ENCODE results near the gene CTNND2.

DNA sequence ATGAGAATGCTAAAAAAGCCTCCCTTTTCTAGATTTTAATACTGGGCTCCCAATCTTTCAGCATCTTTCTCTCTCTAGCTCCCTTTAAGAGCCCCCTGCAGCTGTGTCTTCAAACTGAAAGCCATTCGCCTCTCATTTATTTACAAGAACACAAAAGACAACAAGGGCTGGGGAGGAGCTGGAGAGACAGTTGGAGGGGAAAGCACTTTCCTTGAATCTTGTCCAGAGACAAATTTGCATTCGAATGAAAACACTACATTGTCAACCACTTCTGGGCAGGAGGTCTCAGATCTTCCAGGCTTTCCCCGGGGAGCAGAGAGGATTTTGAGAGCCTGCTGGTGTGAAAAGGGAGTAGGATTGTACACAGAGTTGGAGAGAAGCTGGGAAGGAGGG lies 518.3 kb downstream of the CTNND2 start:
- TF ChIP-seq, protein P1, sequence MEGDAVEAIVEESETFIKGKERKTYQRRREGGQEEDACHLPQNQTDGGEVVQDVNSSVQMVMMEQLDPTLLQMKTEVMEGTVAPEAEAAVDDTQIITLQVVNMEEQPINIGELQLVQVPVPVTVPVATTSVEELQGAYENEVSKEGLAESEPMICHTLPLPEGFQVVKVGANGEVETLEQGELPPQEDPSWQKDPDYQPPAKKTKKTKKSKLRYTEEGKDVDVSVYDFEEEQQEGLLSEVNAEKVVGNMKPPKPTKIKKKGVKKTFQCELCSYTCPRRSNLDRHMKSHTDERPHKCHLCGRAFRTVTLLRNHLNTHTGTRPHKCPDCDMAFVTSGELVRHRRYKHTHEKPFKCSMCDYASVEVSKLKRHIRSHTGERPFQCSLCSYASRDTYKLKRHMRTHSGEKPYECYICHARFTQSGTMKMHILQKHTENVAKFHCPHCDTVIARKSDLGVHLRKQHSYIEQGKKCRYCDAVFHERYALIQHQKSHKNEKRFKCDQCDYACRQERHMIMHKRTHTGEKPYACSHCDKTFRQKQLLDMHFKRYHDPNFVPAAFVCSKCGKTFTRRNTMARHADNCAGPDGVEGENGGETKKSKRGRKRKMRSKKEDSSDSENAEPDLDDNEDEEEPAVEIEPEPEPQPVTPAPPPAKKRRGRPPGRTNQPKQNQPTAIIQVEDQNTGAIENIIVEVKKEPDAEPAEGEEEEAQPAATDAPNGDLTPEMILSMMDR (conservative IDR thresholded peaks at IDR 0.05; ENCODE audit: low read depth, low read length), result no peak
- no peak for TF ChIP-seq EZH2 (IDR thresholded peaks at IDR 0.05; ENCODE audit: borderline replicate concordance, low read depth, low read length, poor library complexity, severe bottlenecking)

All from A673 (cell line).